ENCODE measurements around the gene HOXB9. TPM values are rescaled to one million over a fixed set of nuclear protein-coding genes. Genes with fewer than 3 reads are reported as not detected.

Gene HOXB9
- total and polyA plus RNA-seq, 10 of the 15 experiments (the other 5 are each of a cell fraction or from before 2014, with no cell fraction given), result 0.01 to 0.49 (median 0.09) TPM; not detected in 5

- ChIA-PET POLR2A (no interaction called here), SMC1A (ENCODE audit: uncharacterized antibody, unreplicated experiment) (interaction anchor here (0.9 to 1.2 kb wide), 2 partner anchors 9 to 33 kb away, joined by 3 read pairs; no protein-coding TSS in a partner anchor), CTCF (interaction anchor here (0.7 to 1.7 kb wide), 3 partner anchors 23 to 348 kb away, joined by 3 to 4 read pairs (median 3); no protein-coding TSS in a partner anchor), RAD21 (ENCODE audit: unreplicated experiment) (interaction anchor here (0.8 to 1.4 kb wide), 3 partner anchors 12 to 273 kb away, joined by 3 to 5 read pairs (median 3); partner anchors contain the start of gene HOXB5)
- intact Hi-C loops (cut with micrococcal nuclease; ENCODE audit: unreplicated experiment), result no loop called here
- no peak overlapping the region for H3K4me3 ChIP-seq
- H3K9me3 ChIP-seq (replicated peaks; ENCODE audit: control insufficient read depth, insufficient read depth, low read length), result no peaks in the 10 kb centered on the region
- peaks cover 10% of the 10 kb centered on the region for H3K4me1 ChIP-seq (ENCODE audit: control insufficient read depth, insufficient read depth, low read length)
- no peak overlapping the region for H2AFZ ChIP-seq (ENCODE audit: control insufficient read depth, low read depth, low read length)
- no peak overlapping the region for H3K4me2 ChIP-seq (ENCODE audit: control insufficient read depth, insufficient read depth)
- 86% methylated on average over 9 of the region's 9 CpGs for WGBS (ENCODE audit: insufficient coverage, insufficient replicate concordance, low lambda C conversion rate, missing lambda C conversion rate)
- FAIRE-seq (peak; percentile 41), DNase-seq (ENCODE audit: low read depth, low spot score) (no peak), ATAC-seq (no peak)
- H3K36me3 ChIP-seq (ENCODE audit: control insufficient read depth in 2 of 2, insufficient read depth in 2 of 2, low read length in 1 of 2), result no peaks in the 10 kb centered on the region; a peak in 1 of 4 replicates
- peaks cover under 1 to 6% of the 10 kb centered on the region in 2 experiments; a peak in 3 of 4 replicates for H3K27me3 ChIP-seq (replicated peaks in 1 of 2; ENCODE audit: control insufficient read depth in 2 of 2, insufficient read depth in 2 of 2, low read length in 1 of 2)
- no TSS peak for BruUV-seq (replicated peaks)
- no peaks in the 10 kb centered on the region for H4K20me1 ChIP-seq (ENCODE audit: control insufficient read depth, insufficient read depth)
- H3K27ac ChIP-seq (ENCODE audit: control insufficient read depth, insufficient read depth), result no peak overlapping the region
- in situ Hi-C loops (cut with MboI), result no loop called here
- H3K79me2 ChIP-seq (ENCODE audit: control insufficient read depth, insufficient read depth, low read length), result no peaks in the 10 kb centered on the region
- H3K9ac ChIP-seq (ENCODE audit: control insufficient read depth, insufficient read depth, low read length), result no peak overlapping the region
- TF ChIP-seq, protein P1, sequence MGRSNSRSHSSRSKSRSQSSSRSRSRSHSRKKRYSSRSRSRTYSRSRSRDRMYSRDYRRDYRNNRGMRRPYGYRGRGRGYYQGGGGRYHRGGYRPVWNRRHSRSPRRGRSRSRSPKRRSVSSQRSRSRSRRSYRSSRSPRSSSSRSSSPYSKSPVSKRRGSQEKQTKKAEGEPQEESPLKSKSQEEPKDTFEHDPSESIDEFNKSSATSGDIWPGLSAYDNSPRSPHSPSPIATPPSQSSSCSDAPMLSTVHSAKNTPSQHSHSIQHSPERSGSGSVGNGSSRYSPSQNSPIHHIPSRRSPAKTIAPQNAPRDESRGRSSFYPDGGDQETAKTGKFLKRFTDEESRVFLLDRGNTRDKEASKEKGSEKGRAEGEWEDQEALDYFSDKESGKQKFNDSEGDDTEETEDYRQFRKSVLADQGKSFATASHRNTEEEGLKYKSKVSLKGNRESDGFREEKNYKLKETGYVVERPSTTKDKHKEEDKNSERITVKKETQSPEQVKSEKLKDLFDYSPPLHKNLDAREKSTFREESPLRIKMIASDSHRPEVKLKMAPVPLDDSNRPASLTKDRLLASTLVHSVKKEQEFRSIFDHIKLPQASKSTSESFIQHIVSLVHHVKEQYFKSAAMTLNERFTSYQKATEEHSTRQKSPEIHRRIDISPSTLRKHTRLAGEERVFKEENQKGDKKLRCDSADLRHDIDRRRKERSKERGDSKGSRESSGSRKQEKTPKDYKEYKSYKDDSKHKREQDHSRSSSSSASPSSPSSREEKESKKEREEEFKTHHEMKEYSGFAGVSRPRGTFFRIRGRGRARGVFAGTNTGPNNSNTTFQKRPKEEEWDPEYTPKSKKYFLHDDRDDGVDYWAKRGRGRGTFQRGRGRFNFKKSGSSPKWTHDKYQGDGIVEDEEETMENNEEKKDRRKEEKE (IDR thresholded peaks at IDR 0.05), result no peak
- TF ChIP-seq BACH1 (IDR thresholded peaks at IDR 0.05; ENCODE audit: borderline replicate concordance) (no peak), CHD2 (IDR thresholded peaks at IDR 0.05; ENCODE audit: borderline replicate concordance, low read depth, low read length) (no peak), MYB (IDR thresholded peaks at IDR 0.05; ENCODE audit: borderline replicate concordance, low read depth, low read length) (no peak), ATF3 (IDR thresholded peaks at IDR 0.05; ENCODE audit: borderline replicate concordance, extremely low read depth, low read depth, low read length) (no peak), PML (IDR thresholded peaks at IDR 0.05; ENCODE audit: low read length) (no peak), MYC (IDR thresholded peaks at IDR 0.05; ENCODE audit: insufficient read depth, insufficient read length, insufficient replicate concordance, low read length, severe bottlenecking) (no peak), TCF12 (IDR thresholded peaks at IDR 0.05; ENCODE audit: low read depth, low read length) (no peak)
- TF ChIP-seq, protein P2, sequence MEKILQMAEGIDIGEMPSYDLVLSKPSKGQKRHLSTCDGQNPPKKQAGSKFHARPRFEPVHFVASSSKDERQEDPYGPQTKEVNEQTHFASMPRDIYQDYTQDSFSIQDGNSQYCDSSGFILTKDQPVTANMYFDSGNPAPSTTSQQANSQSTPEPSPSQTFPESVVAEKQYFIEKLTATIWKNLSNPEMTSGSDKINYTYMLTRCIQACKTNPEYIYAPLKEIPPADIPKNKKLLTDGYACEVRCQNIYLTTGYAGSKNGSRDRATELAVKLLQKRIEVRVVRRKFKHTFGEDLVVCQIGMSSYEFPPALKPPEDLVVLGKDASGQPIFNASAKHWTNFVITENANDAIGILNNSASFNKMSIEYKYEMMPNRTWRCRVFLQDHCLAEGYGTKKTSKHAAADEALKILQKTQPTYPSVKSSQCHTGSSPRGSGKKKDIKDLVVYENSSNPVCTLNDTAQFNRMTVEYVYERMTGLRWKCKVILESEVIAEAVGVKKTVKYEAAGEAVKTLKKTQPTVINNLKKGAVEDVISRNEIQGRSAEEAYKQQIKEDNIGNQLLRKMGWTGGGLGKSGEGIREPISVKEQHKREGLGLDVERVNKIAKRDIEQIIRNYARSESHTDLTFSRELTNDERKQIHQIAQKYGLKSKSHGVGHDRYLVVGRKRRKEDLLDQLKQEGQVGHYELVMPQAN (conservative IDR thresholded peaks at IDR 0.05), result no peak
- TF ChIP-seq, protein P3, sequence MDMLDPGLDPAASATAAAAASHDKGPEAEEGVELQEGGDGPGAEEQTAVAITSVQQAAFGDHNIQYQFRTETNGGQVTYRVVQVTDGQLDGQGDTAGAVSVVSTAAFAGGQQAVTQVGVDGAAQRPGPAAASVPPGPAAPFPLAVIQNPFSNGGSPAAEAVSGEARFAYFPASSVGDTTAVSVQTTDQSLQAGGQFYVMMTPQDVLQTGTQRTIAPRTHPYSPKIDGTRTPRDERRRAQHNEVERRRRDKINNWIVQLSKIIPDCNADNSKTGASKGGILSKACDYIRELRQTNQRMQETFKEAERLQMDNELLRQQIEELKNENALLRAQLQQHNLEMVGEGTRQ (IDR thresholded peaks at IDR 0.05; ENCODE audit: borderline replicate concordance, low read depth, low read length), result no peak
Measured at GRCh38 chr17:48606892-48607614, 19.1 kb downstream of the HOXB9 start.
